A375 (cell line): Measurements from ENCODE around the gene NUDT11. TPM values are rescaled to one million over a fixed set of nuclear protein-coding genes. Genes with fewer than 3 reads are reported as not detected.

Experiments used
- total RNA-seq: library from RNA; depleted of rRNA; stranded (reverse); fragments of >200 nt; shearing (Covaris generic); gene quantifications from 2 replicates; pipeline ENCODE4 v1.2.3, GENCODE V29; 2014; rRNA removed

The NUDT11 gene
- 2.7 and 3.6 TPM in 2 replicates for total RNA-seq

DNA sequence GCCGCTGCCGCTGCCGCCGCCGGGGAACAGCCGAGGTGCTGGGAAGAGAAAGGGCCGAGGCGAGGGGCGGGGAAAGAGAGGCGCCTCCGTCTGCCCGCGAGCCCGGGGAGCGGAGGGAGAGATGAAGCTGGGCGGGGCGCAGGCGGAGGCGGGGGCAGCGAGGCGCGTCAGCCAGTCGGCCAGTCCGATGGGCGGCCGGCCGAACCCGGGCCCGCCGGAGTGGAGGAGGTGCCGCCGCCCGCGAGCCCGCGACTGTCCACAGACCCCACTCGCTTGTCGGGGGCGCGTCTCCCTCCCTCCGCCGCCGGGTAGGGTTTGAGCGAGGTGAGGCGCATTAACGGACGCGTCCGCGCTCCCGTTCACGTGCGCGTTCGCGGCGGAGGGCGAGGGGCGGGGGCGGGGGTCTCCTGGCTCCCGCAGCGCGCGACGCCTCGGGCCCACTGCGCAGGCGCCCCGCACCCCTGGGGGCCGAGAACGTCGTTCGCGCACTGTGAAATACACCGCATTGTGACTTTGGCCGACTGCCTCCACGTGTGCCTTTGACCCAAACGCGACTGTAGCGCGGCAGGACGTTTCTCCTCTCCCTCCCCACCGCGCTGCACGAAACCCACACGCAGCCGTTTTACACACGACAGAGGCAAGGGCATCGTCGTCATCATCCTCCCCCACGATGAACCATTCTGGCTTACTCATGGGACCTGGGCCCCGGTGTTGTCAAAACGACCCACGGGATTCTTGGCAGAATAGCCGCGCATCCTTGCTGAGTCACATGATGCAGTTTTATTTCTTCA is at the start of gene NUDT11:
Gene NUDT11 (minus strand): TSS at position 92 of the 791 bp plus-strand sequence. CDS start 148 bp downstream, outside the sequence.

Other genes starting within 250 kb of the NUDT11 start
- 0.15 and 0.19 TPM in 2 replicates for gene NUDT10, start 163.8 kb downstream of the NUDT11 start, total RNA-seq
- 0.08 TPM in 1 of 2 replicates, not detected in the other for gene CENPVL3, start 122.3 kb upstream of the NUDT11 start, total RNA-seq
- gene CENPVL2, start 186.2 kb upstream of the NUDT11 start, total RNA-seq, result not detected in 2 replicates
- gene CENPVL1, start 213.9 kb upstream of the NUDT11 start, total RNA-seq, result not detected in 2 replicates
- 6.6 TPM in 2 replicates for gene GSPT2, start 246.8 kb upstream of the NUDT11 start, total RNA-seq